OCI-LY1 (cell line): ENCODE data around the gene EIF3K.

Experiments used
- CTCF ChIP-seq: fragments of 200-600 bp; sonication (generic), shearing (Covaris generic); IDR thresholded peaks from 2 replicates; pipeline ENCODE4 v1.5.1; 2017; ENCODE audit warnings: mild to moderate bottlenecking, antibody characterized with exemption, low read length, moderate library complexity, mixed read lengths
- EZH2 ChIP-seq: fragments of 200-600 bp; sonication (generic), shearing (Covaris generic); IDR thresholded peaks from 2 replicates; pipeline ENCODE4 v1.8.0; 2017; ENCODE audit warnings: borderline replicate concordance, mixed run types, mild to moderate bottlenecking, antibody characterized with exemption, low read length, moderate library complexity, mixed read lengths

GRCh38 chr19:38664503-38665211 lies 45.7 kb downstream of the EIF3K start:
- TF ChIP-seq CTCF, result no peak
- TF ChIP-seq EZH2, result no peak
